IMR-90 (cell line): ENCODE data around the gene FGF19. TPM values are rescaled to one million over a fixed set of nuclear protein-coding genes. Genes with fewer than 3 reads are reported as not detected.

Source experiments
- ATAC-seq: fragments of 200-7000 bp; cut with Tn5 transposase; 2 replicates; pipeline ENCODE4 v1.9.1; 2020; ENCODE audit warnings: low read depth, mild to moderate bottlenecking, moderate library complexity
- BruUV-seq: library from RNA; stranded (reverse); fragments of 400-500 nt; replicated peaks from 2 replicates; lab custom pipeline; 2021; lab: Mats Ljungman, UMichigan
- CTCF ChIA-PET: fragments of 300-600 bp; formaldehyde crosslinking; extraction: SDS; loops from one replicate; lab custom pipeline; 2021; ENCODE audit warnings: antibody characterized with exemption; lab: Yijun Ruan, JAX
- POLR2A ChIA-PET: fragments of 300-600 bp; sonication (Branson Sonifier 250); formaldehyde crosslinking; loops from one replicate; lab custom pipeline; 2022; ENCODE audit warnings: antibody characterized with exemption; ENCODE audit not compliant: unreplicated experiment; lab: Charles Lee
- DNase-seq: peaks from one replicate; pipeline ENCODE4 v3.0.0; 2013
- H2AFZ ChIP-seq: replicated peaks from 2 replicates; pipeline ENCODE3; 2013; ENCODE audit warnings: low read length, mild to moderate bottlenecking; ENCODE audit not compliant: poor library complexity
- H2AK5ac ChIP-seq: 2 replicates; pipeline ENCODE4 v1.6.1; 2013; ENCODE audit warnings: low read depth, low read length, inconsistent platforms
- H2AK9ac ChIP-seq: replicated peaks from 2 replicates; pipeline ENCODE3; 2013; ENCODE audit warnings: mild to moderate bottlenecking, low read depth, low read length, moderate library complexity; ENCODE audit not compliant: poor library complexity
- H2BK120ac ChIP-seq: 2 replicates; pipeline ENCODE4 v1.6.1; 2013; ENCODE audit warnings: low read depth, low read length, inconsistent platforms
- H2BK15ac ChIP-seq: 3 replicates; pipeline ENCODE4 v1.6.1; 2013; ENCODE audit warnings: low read depth, low read length, inconsistent platforms
- H2BK20ac ChIP-seq: 2 replicates; pipeline ENCODE4 v1.6.1; 2013; ENCODE audit warnings: low read depth, mild to moderate bottlenecking, inconsistent platforms, low read length, moderate library complexity
- H2BK5ac ChIP-seq: 2 replicates; pipeline ENCODE4 v1.6.1; 2013; ENCODE audit warnings: mild to moderate bottlenecking, low read depth, low read length, inconsistent platforms; ENCODE audit not compliant: poor library complexity, severe bottlenecking
- H3K14ac ChIP-seq: replicated peaks from 2 replicates; pipeline ENCODE4 v1.6.1; 2013; ENCODE audit warnings: low read depth, low read length, inconsistent platforms
- H3K18ac ChIP-seq: 2 replicates; pipeline ENCODE4 v1.6.1; 2013; ENCODE audit warnings: low read depth, low read length, control low read depth
- H3K23ac ChIP-seq: 2 replicates; pipeline ENCODE4 v1.6.1; 2013; ENCODE audit warnings: low read depth, low read length, inconsistent platforms
- H3K27ac ChIP-seq: 2 replicates; pipeline ENCODE4 v1.5.1; 2013; ENCODE audit warnings: mild to moderate bottlenecking, control low read depth, low read length; ENCODE audit not compliant: insufficient read depth
- H3K27me3 ChIP-seq: 2 replicates; pipeline ENCODE4 v1.6.1; 2013; ENCODE audit warnings: low read length; ENCODE audit not compliant: control insufficient read depth, insufficient read depth
- H3K36me3 ChIP-seq: 2 replicates; pipeline ENCODE4 v1.6.1; 2013; ENCODE audit warnings: low read length, mixed read lengths; ENCODE audit not compliant: control insufficient read depth, insufficient read depth
- H3K4ac ChIP-seq: 2 replicates; pipeline ENCODE4 v1.6.1; 2013; ENCODE audit warnings: low read depth, low read length, inconsistent platforms
- H3K4me1 ChIP-seq: 2 replicates; pipeline ENCODE4 v1.6.1; 2013; ENCODE audit warnings: low read length, mixed read lengths; ENCODE audit not compliant: control insufficient read depth, insufficient read depth
- H3K4me2 ChIP-seq: 2 replicates; pipeline ENCODE4 v1.6.1; 2013; ENCODE audit warnings: low read depth, mild to moderate bottlenecking, control low read depth, low read length, moderate library complexity
- H3K4me3 ChIP-seq: 2 replicates; pipeline ENCODE4 v1.5.1; 2013; ENCODE audit warnings: low read depth, mild to moderate bottlenecking, control low read depth, low read length, moderate library complexity; ENCODE audit not compliant: insufficient read depth
- H3K56ac ChIP-seq: 2 replicates; pipeline ENCODE4 v1.6.1; 2013; ENCODE audit warnings: low read length, inconsistent platforms; ENCODE audit not compliant: insufficient read depth; ENCODE audit errors: extremely low read depth
- H3K79me1 ChIP-seq, 2 experiments: 2 replicates each; pipeline ENCODE4 v1.6.1; 2013; ENCODE audit warnings: low read length in 2 of 2, inconsistent platforms in 1 of 2, low read depth in 1 of 2
- H3K9ac ChIP-seq: 2 replicates; pipeline ENCODE4 v1.6.1; 2013; ENCODE audit warnings: low read depth, low read length, control low read depth
- H3K9me1 ChIP-seq: 2 replicates; pipeline ENCODE4 v1.6.1; 2013; ENCODE audit warnings: low read length, inconsistent platforms; ENCODE audit not compliant: insufficient read depth
- H3K9me3 ChIP-seq: 2 replicates; pipeline ENCODE4 v1.6.1; 2013; ENCODE audit warnings: low read length; ENCODE audit not compliant: control insufficient read depth, insufficient read depth
- H4K20me1 ChIP-seq: 2 replicates; pipeline ENCODE4 v1.6.1; 2013; ENCODE audit warnings: low read length, inconsistent platforms; ENCODE audit not compliant: insufficient read depth
- H4K5ac ChIP-seq: 2 replicates; pipeline ENCODE4 v1.6.1; 2013; ENCODE audit warnings: mild to moderate bottlenecking, low read depth, low read length, control low read depth
- H4K8ac ChIP-seq, 2 experiments: 2 replicates each; pipeline ENCODE4 v1.6.1; 2013; ENCODE audit warnings: low read depth in 2 of 2, low read length in 2 of 2, control low read depth in 1 of 2, inconsistent platforms in 1 of 2
- H4K91ac ChIP-seq: 2 replicates; pipeline ENCODE4 v1.6.1; 2013; ENCODE audit warnings: low read depth, low read length, inconsistent platforms; ENCODE audit not compliant: insufficient read depth
- CTCF ChIP-seq: conservative IDR thresholded peaks from 2 replicates; pipeline ENCODE4 v1.5.1; 2012; ENCODE audit warnings: mild to moderate bottlenecking, low read depth, low read length, improper control_type of control experiment
- WGBS, 2 experiments: methylation state at CpG; one replicate each; pipeline versions ENCODE4 v1.1.5 to v1.1.7; 2013; ENCODE audit warnings: missing lambda C conversion rate in 2 of 2; ENCODE audit not compliant: insufficient read length in 1 of 2; ENCODE audit errors: extremely low coverage in 2 of 2; 5-methylcytosine and 5-hydroxymethylcytosine counted together
- dilution Hi-C: fragments of 300-500 bp; cut with HindIII; formaldehyde crosslinking; loops from one replicate; pipeline ENCODE4 v1.14.3; 2018; ENCODE audit warnings: low sequenced_read_pairs; ENCODE audit not compliant: unreplicated experiment
- in situ Hi-C: fragments of 300-500 bp; cut with MboI; formaldehyde crosslinking; loops from 3 replicates; pipeline ENCODE4 v1.14.3; 2019; ENCODE audit warnings: low sequenced_read_pairs, inconsistent platforms, mixed read lengths
- intact Hi-C: fragments of 100-400 bp; cut with micrococcal nuclease; formaldehyde crosslinking; loops from 2 replicates; pipeline ENCODE4 v1.10.0; 2022
- polyA plus RNA-seq, 3 experiments: library from polyadenylated mRNA; depleted of rRNA; stranded (reverse); fragments of >200 nt; gene quantifications; 2 replicates each; pipeline ENCODE4 v1.2.3, GENCODE V29; 2012; ENCODE audit warnings: low replicate concordance in 1 of 3
- total RNA-seq: library from RNA; depleted of rRNA; stranded (reverse); fragments of >200 nt; gene quantifications from 2 replicates; pipeline ENCODE4 v1.2.3, GENCODE V29; 2012

The FGF19 gene
- total and polyA plus RNA-seq, 2 of the 4 experiments (the other 2 are of a cell fraction): not detected

- no peaks in the 10 kb centered on the region for H3K9me1 ChIP-seq
- no peak overlapping the region for H2AK9ac ChIP-seq
- ATAC-seq (no peak), DNase-seq (no peak)
- no peak overlapping the region for H3K4me3 ChIP-seq
- H3K27ac ChIP-seq: no peak overlapping the region
- TF ChIP-seq CTCF: no peak
- WGBS, 2 experiments: 93% methylated on average over 8 of the region's 33 CpGs; no CpG with 5 or more reads in 1 of the 2 experiments
- no peak overlapping the region for H3K14ac ChIP-seq
- H3K4me2 ChIP-seq: no peak overlapping the region
- H3K23ac ChIP-seq: no peak overlapping the region
- in situ Hi-C loops (loop anchor here (25.0 kb wide), 2 partner anchors 730 to 1055 kb away; no protein-coding TSS in a partner anchor), intact Hi-C loops (no loop called here), dilution Hi-C loops (no loop called here)
- peaks cover 21 to 54% of the 10 kb centered on the region in 2 experiments for H3K79me1 ChIP-seq
- H4K5ac ChIP-seq: no peak overlapping the region
- H3K4ac ChIP-seq: no peak overlapping the region
- no TSS peak for BruUV-seq
- H2AFZ ChIP-seq: no peak overlapping the region
- no peak overlapping the region for H4K91ac ChIP-seq
- no peak overlapping the region for H3K9ac ChIP-seq
- no peaks in the 10 kb centered on the region for H3K9me3 ChIP-seq
- no peak overlapping the region for H4K8ac ChIP-seq
- H3K27me3 ChIP-seq: no peaks in the 10 kb centered on the region
- H2AK5ac ChIP-seq: no peak overlapping the region
- no peak overlapping the region for H2BK15ac ChIP-seq
- no peak overlapping the region for H2BK5ac ChIP-seq
- peaks cover 2% of the 10 kb centered on the region; the same call in 1 of the 2 replicates for H3K4me1 ChIP-seq
- CTCF ChIA-PET: no interaction called here
- no peak overlapping the region for H2BK120ac ChIP-seq
- H3K56ac ChIP-seq: no peak overlapping the region
- no peak overlapping the region for H3K18ac ChIP-seq
- peaks cover 8% of the 10 kb centered on the region for H4K20me1 ChIP-seq
- peaks cover 45% of the 10 kb centered on the region for H3K36me3 ChIP-seq
- no peak overlapping the region for H2BK20ac ChIP-seq
- POLR2A ChIA-PET: no interaction called here
These were observed 36.9 kb downstream of the FGF19 start for GRCh38 chr11:69666752-69667536.
